Erythroblast (primary cell): ENCODE data around the gene GP2.

ENCODE experiments used
- GATA1 ChIP-seq: IDR thresholded peaks from 2 replicates; pipeline ENCODE4 v1.6.1; 2011; ENCODE audit warnings: low read depth, mild to moderate bottlenecking, control low read depth, low read length, moderate library complexity
- POLR2A ChIP-seq: IDR thresholded peaks from 2 replicates; pipeline ENCODE4 v1.6.1; 2011; ENCODE audit warnings: mild to moderate bottlenecking, low read length

- TF ChIP-seq POLR2A = no peak
- TF ChIP-seq GATA1 = no peak
Observed at GRCh38 chr16:20321671-20322070, 5.6 kb downstream of the GP2 start.
